PC-9 (cell line): Measurements from ENCODE around the gene ZNF221.
"Not testable (repeated sequence)": the region's sequence is repeated elsewhere in the genome, so short reads cannot be mapped to it uniquely, and the experiment has no call there.

Experiments
- CTCF ChIP-seq: fragments of 200-600 bp; sonication (generic); conservative IDR thresholded peaks from 2 replicates; pipeline ENCODE4 v1.6.1; 2017; ENCODE audit warnings: mixed run types, antibody characterized with exemption, mild to moderate bottlenecking, moderate library complexity
- EZH2 ChIP-seq: fragments of 200-600 bp; sonication (generic); IDR thresholded peaks from 2 replicates; pipeline ENCODE4 v1.8.0; 2017; ENCODE audit warnings: antibody characterized with exemption, low read depth

GRCh38 chr19:43947412-43947811 is 3.6 kb upstream of the ZNF221 start:
- TF ChIP-seq CTCF, EZH2: not testable (repeated sequence)
